Caco-2 (cell line): ENCODE results near the gene SAMMSON. TPM values are rescaled to one million over a fixed set of nuclear protein-coding genes. Genes with fewer than 3 reads are reported as not detected.

Experiments used
- BruUV-seq: library from RNA; stranded (reverse); fragments of 400-500 nt; replicated peaks from 2 replicates; lab custom pipeline; 2021; lab: Mats Ljungman, UMichigan
- CTCF ChIA-PET: fragments of 300-600 bp; sonication (Branson Sonifier 250); formaldehyde crosslinking; loops from one replicate; lab custom pipeline; 2022; ENCODE audit warnings: antibody characterized with exemption; lab: Charles Lee
- POLR2A ChIA-PET: fragments of 300-600 bp; sonication (Branson Sonifier 250); formaldehyde crosslinking; loops from one replicate; lab custom pipeline; 2022; ENCODE audit warnings: antibody characterized with exemption; lab: Charles Lee
- DNase-seq, 2 experiments: peaks; one replicate each; pipeline versions ENCODE4 v3.0.0 to v3.0.0-alpha.2; 2020 to 2022
- H3K27me3 ChIP-seq: replicated peaks from 2 replicates; pipeline ENCODE4 v1.6.0; 2011; ENCODE audit warnings: low read length; ENCODE audit not compliant: control insufficient read depth, insufficient read depth
- H3K36me3 ChIP-seq: 2 replicates; pipeline ENCODE4 v1.5.1; 2011; ENCODE audit warnings: low read length; ENCODE audit not compliant: control insufficient read depth, insufficient read depth
- H3K4me1 ChIP-seq: fragments of 250-450 bp; sonication (Bioruptor Pico); 2 replicates; pipeline ENCODE4 v1.5.1; 2020; ENCODE audit warnings: mild to moderate bottlenecking
- H3K4me3 ChIP-seq: 2 replicates; pipeline ENCODE4 v1.5.1; 2011; ENCODE audit warnings: low read depth, mild to moderate bottlenecking, control low read depth, low read length
- H3K9me3 ChIP-seq: fragments of 250-450 bp; sonication (Bioruptor Pico); 2 replicates; pipeline ENCODE4 v1.5.1; 2020; ENCODE audit warnings: mild to moderate bottlenecking, moderate library complexity
- H3K27ac Mint-ChIP-seq: one replicate; pipeline ENCODE4 v1.8.0; 2022; ENCODE audit warnings: mixed read lengths; ENCODE audit not compliant: unreplicated experiment
- H3K27me3 Mint-ChIP-seq: one replicate; pipeline ENCODE4 v1.8.0; 2022; ENCODE audit warnings: mixed read lengths; ENCODE audit not compliant: insufficient read depth, unreplicated experiment
- H3K36me3 Mint-ChIP-seq: one replicate; pipeline ENCODE4 v1.8.0; 2022; ENCODE audit warnings: mild to moderate bottlenecking, mixed read lengths; ENCODE audit not compliant: insufficient read depth, unreplicated experiment
- H3K4me1 Mint-ChIP-seq: one replicate; pipeline ENCODE4 v1.8.0; 2022; ENCODE audit warnings: low read depth, mixed read lengths; ENCODE audit not compliant: unreplicated experiment
- H3K4me3 Mint-ChIP-seq: one replicate; pipeline ENCODE4 v1.8.0; 2022; ENCODE audit warnings: mild to moderate bottlenecking, moderate library complexity, mixed read lengths; ENCODE audit not compliant: unreplicated experiment
- H3K9me3 Mint-ChIP-seq: one replicate; pipeline ENCODE4 v1.8.0; 2022; ENCODE audit warnings: mixed read lengths; ENCODE audit not compliant: unreplicated experiment
- CTCF ChIP-seq, 2 experiments: fragments of 200-600 bp in 1 of 2; IDR thresholded peaks; 1 replicate in 1 of 2; 2 replicates in 1 of 2; pipeline versions ENCODE4 v1.5.1 to v1.8.0; 2011 to 2022; ENCODE audit warnings: antibody characterized with exemption in 1 of 2, control low read depth in 1 of 2, inconsistent platforms in 1 of 2, low read depth in 1 of 2, low read length in 1 of 2, mild to moderate bottlenecking in 1 of 2, moderate library complexity in 1 of 2; ENCODE audit not compliant: insufficient read depth in 1 of 2, severe bottlenecking in 1 of 2, unreplicated experiment in 1 of 2
- intact Hi-C: fragments of 100-400 bp; cut with micrococcal nuclease; formaldehyde crosslinking; loops from one replicate; pipeline ENCODE4 v1.10.0; 2022; ENCODE audit not compliant: unreplicated experiment
- total RNA-seq: library from RNA; stranded (reverse); gene quantifications from 2 replicates; pipeline ENCODE4 v1.2.3, GENCODE V29; 2022

SAMMSON gene
- total RNA-seq, 1 experiment from 2014 or later, result not detected

- H3K36me3 Mint-ChIP-seq, result no peaks in the 10 kb centered on the region
- ChIA-PET POLR2A (no interaction called here), CTCF (no interaction called here)
- H3K27me3 Mint-ChIP-seq, result peaks cover 8% of the 10 kb centered on the region
- BruUV-seq, result no TSS peak
- H3K27me3 ChIP-seq, result no peaks in the 10 kb centered on the region
- TF ChIP-seq CTCF (IDR thresholded peaks at IDR 0.05; ENCODE audit: insufficient read depth in 1 of 2, low read depth in 1 of 2, low read length in 1 of 2, severe bottlenecking in 1 of 2, unreplicated experiment in 1 of 2), result no peak
- H3K4me1 ChIP-seq, result no peaks in the 10 kb centered on the region
- H3K36me3 ChIP-seq, result no peaks in the 10 kb centered on the region
- DNase-seq, result no peak
- H3K9me3 Mint-ChIP-seq, result no peaks in the 10 kb centered on the region
- no peaks in the 10 kb centered on the region for H3K9me3 ChIP-seq
- H3K4me3 Mint-ChIP-seq, result no peak overlapping the region
- no peak overlapping the region for H3K27ac Mint-ChIP-seq
- H3K4me3 ChIP-seq, result no peak overlapping the region
- no peaks in the 10 kb centered on the region for H3K4me1 Mint-ChIP-seq
- intact Hi-C loops, result no loop called here
These were observed 43.1 kb downstream of the SAMMSON start for GRCh38 chr3:70042641-70043040.

- no TSS peak for BruUV-seq
These were observed 50.2 kb downstream of the SAMMSON start for GRCh38 chr3:70049761-70050160.

GRCh38 chr3:70053293-70053692 lies 53.8 kb downstream of the SAMMSON start:
- intact Hi-C loops, result no loop called here
- Histone ChIP-seq H3K27me3 (no peaks in the 10 kb centered on the region; the same call in 1 of the 2 replicates), H3K9me3 (no peaks in the 10 kb centered on the region), H3K36me3 (no peaks in the 10 kb centered on the region), H3K4me3 (no peak overlapping the region), H3K4me1 (no peaks in the 10 kb centered on the region)
- CTCF ChIA-PET, result no interaction called here
- no peaks in the 10 kb centered on the region for H3K36me3 Mint-ChIP-seq
- H3K9me3 Mint-ChIP-seq, result no peaks in the 10 kb centered on the region
- H3K27me3 Mint-ChIP-seq, result peaks cover 18% of the 10 kb centered on the region
- H3K4me3 Mint-ChIP-seq, result no peak overlapping the region
- TF ChIP-seq CTCF (IDR thresholded peaks at IDR 0.05; ENCODE audit: insufficient read depth in 1 of 2, low read depth in 1 of 2, low read length in 1 of 2, severe bottlenecking in 1 of 2, unreplicated experiment in 1 of 2), result no peak
- DNase-seq, result no peak
- BruUV-seq, result no TSS peak
- POLR2A ChIA-PET, result no interaction called here
- no peak overlapping the region for H3K27ac Mint-ChIP-seq
- no peaks in the 10 kb centered on the region for H3K4me1 Mint-ChIP-seq

More at GRCh38 chr3:70049761-70050160, 50.2 kb downstream of the SAMMSON start:
- intact Hi-C loops, result no loop called here
- H3K36me3 ChIP-seq, result no peaks in the 10 kb centered on the region
- Mint-ChIP-seq H3K4me3 (no peak overlapping the region), H3K27ac (no peak overlapping the region), H3K27me3 (peaks cover 15% of the 10 kb centered on the region), H3K36me3 (no peaks in the 10 kb centered on the region), H3K9me3 (no peaks in the 10 kb centered on the region), H3K4me1 (no peaks in the 10 kb centered on the region)
- no peak overlapping the region for H3K4me3 ChIP-seq
- no peaks in the 10 kb centered on the region for H3K27me3 ChIP-seq
- no peak for DNase-seq
- POLR2A ChIA-PET, result no interaction called here
- no peaks in the 10 kb centered on the region for H3K9me3 ChIP-seq
- CTCF ChIA-PET, result no interaction called here
- H3K4me1 ChIP-seq, result no peaks in the 10 kb centered on the region
- no peak for TF ChIP-seq CTCF (IDR thresholded peaks at IDR 0.05; ENCODE audit: insufficient read depth in 1 of 2, low read depth in 1 of 2, low read length in 1 of 2, severe bottlenecking in 1 of 2, unreplicated experiment in 1 of 2)
